GM18511 (cell line): Measurements from ENCODE around the gene PICK1.
"Not testable (repeated sequence)": the region's sequence is repeated elsewhere in the genome, so short reads cannot be mapped to it uniquely, and the experiment has no call there.

Experiments
- ATAC-seq: cut with Tn5 transposase; IDR thresholded peaks from one replicate; pipeline ENCODE4 v1.9.1; 2021; ENCODE audit warnings: mild to moderate bottlenecking, moderate library complexity; ENCODE audit not compliant: unreplicated experiment

The PICK1 gene

GRCh38 chr22:38030311-38031133 is 26.7 kb upstream of the PICK1 start:
- no peak for ATAC-seq

GRCh38 chr22:38031491-38031890 is 25.7 kb upstream of the PICK1 start:
- ATAC-seq, result no peak

- ATAC-seq, result no peak
These were observed 24.3 kb upstream of the PICK1 start for GRCh38 chr22:38032681-38033521.

- ATAC-seq, result no peak
These were observed 23.5 kb upstream of the PICK1 start for GRCh38 chr22:38033522-38034277.

- ATAC-seq, result no peak
These were observed 22.8 kb upstream of the PICK1 start for GRCh38 chr22:38034278-38034882.

GRCh38 chr22:38034884-38035529 is 22.2 kb upstream of the PICK1 start:
- ATAC-seq, result no peak

- ATAC-seq, result no peak
These were observed 21.7 kb upstream of the PICK1 start for GRCh38 chr22:38035530-38035885.

GRCh38 chr22:38036392-38037062 is 20.7 kb upstream of the PICK1 start:
- ATAC-seq, result no peak

- ATAC-seq, result not testable (repeated sequence)
These were observed 19.6 kb upstream of the PICK1 start for GRCh38 chr22:38037367-38038150.

- ATAC-seq, result no peak
These were observed 18.8 kb upstream of the PICK1 start for GRCh38 chr22:38038426-38038825.

GRCh38 chr22:38038890-38039812 is 18.1 kb upstream of the PICK1 start:
- no peak for ATAC-seq

- no peak for ATAC-seq
These were observed 16.0 kb upstream of the PICK1 start for GRCh38 chr22:38040953-38041759.

GRCh38 chr22:38041760-38042487 is 15.3 kb upstream of the PICK1 start:
- ATAC-seq, result no peak

GRCh38 chr22:38042488-38042790 is 14.8 kb upstream of the PICK1 start:
- no peak for ATAC-seq

- no peak for ATAC-seq
These were observed 13.8 kb upstream of the PICK1 start for GRCh38 chr22:38043151-38044039.
